DOHH2 (cell line): Measurements from ENCODE around the gene MT1M.

ENCODE experiments used
- H3F3A ChIP-seq: fragments of 200-600 bp; sonication (generic), shearing (Covaris generic); 2 replicates; pipeline ENCODE4 v1.6.0; 2016; ENCODE audit warnings: antibody characterized with exemption, mild to moderate bottlenecking; ENCODE audit not compliant: control insufficient read depth, insufficient read depth
- H3K27ac ChIP-seq: fragments of 200-600 bp; sonication (generic); 2 replicates; pipeline ENCODE4 v1.5.1; 2014; ENCODE audit warnings: low read depth, mild to moderate bottlenecking, low read length, moderate library complexity
- H3K27me3 ChIP-seq: fragments of 200-600 bp; sonication (generic); 2 replicates; pipeline ENCODE4 v1.6.1; 2014; ENCODE audit warnings: mild to moderate bottlenecking, low read length, mixed read lengths; ENCODE audit not compliant: control insufficient read depth
- H3K36me3 ChIP-seq: fragments of 200-600 bp; sonication (generic); 2 replicates; pipeline ENCODE4 v1.6.1; 2014; ENCODE audit warnings: mild to moderate bottlenecking, low read length, moderate library complexity, mixed read lengths; ENCODE audit not compliant: control insufficient read depth
- H3K4me1 ChIP-seq: fragments of 200-600 bp; sonication (generic); 2 replicates; pipeline ENCODE4 v1.6.1; 2014; ENCODE audit warnings: mild to moderate bottlenecking, low read length, mixed read lengths; ENCODE audit not compliant: control insufficient read depth
- H3K4me2 ChIP-seq: fragments of 200-600 bp; sonication (generic); 2 replicates; pipeline ENCODE4 v1.6.0; 2014; ENCODE audit warnings: mild to moderate bottlenecking, low read length, moderate library complexity
- H3K4me3 ChIP-seq: fragments of 200-600 bp; sonication (generic); 2 replicates; pipeline ENCODE4 v1.5.1; 2014; ENCODE audit warnings: mild to moderate bottlenecking, low read length, mixed read lengths
- H3K79me2 ChIP-seq: fragments of 200-600 bp; sonication (generic); 2 replicates; pipeline ENCODE4 v1.6.1; 2014; ENCODE audit warnings: mild to moderate bottlenecking, low read length, mixed read lengths; ENCODE audit not compliant: control insufficient read depth
- H3K9me2 ChIP-seq: fragments of 200-600 bp; sonication (generic); replicated peaks from 2 replicates; pipeline ENCODE4 v1.6.1; 2014; ENCODE audit warnings: mild to moderate bottlenecking, low read length, mixed read lengths; ENCODE audit not compliant: control insufficient read depth
- H3K9me3 ChIP-seq: fragments of 200-600 bp; sonication (generic); 2 replicates; pipeline ENCODE4 v1.6.1; 2014; ENCODE audit warnings: antibody characterized with exemption, low read length, mixed read lengths; ENCODE audit not compliant: control insufficient read depth, insufficient read depth
- H4K20me1 ChIP-seq: fragments of 200-600 bp; sonication (generic); 2 replicates; pipeline ENCODE4 v1.6.0; 2014; ENCODE audit warnings: low read depth, mild to moderate bottlenecking, antibody characterized with exemption, low read length, moderate library complexity; ENCODE audit not compliant: control insufficient read depth, insufficient read depth
- CTCF ChIP-seq: fragments of 200-600 bp; sonication (generic); IDR thresholded peaks from one replicate; pipeline ENCODE4 v1.5.1; 2014; ENCODE audit warnings: antibody characterized with exemption, mild to moderate bottlenecking, low read depth, low read length; ENCODE audit not compliant: poor library complexity, severe bottlenecking
- EZH2phosphoT487 ChIP-seq: fragments of 200-600 bp; sonication (generic); IDR thresholded peaks from 2 replicates; pipeline ENCODE4 v1.6.1; 2017; ENCODE audit warnings: borderline replicate concordance, mild to moderate bottlenecking, antibody characterized with exemption, low read length, moderate library complexity, mixed read lengths

MT1M gene

GRCh38 chr16:56607109-56607618 lies 25.3 kb upstream of the MT1M start:
- TF ChIP-seq CTCF (no peak), EZH2phosphoT487 (no peak)
- Histone ChIP-seq H3K4me1 (peaks cover 27% of the 10 kb centered on the region), H3K9me3 (no peaks in the 10 kb centered on the region), H3K4me3 (no peak overlapping the region), H3K4me2 (no peak overlapping the region), H3K27me3 (peaks cover 16% of the 10 kb centered on the region), H4K20me1 (no peaks in the 10 kb centered on the region), H3K9me2 (no peaks in the 10 kb centered on the region), H3K79me2 (no peaks in the 10 kb centered on the region), H3K36me3 (no peaks in the 10 kb centered on the region), H3F3A (no peaks in the 10 kb centered on the region), H3K27ac (no peak overlapping the region)

GRCh38 chr16:56607675-56608042 lies 24.8 kb upstream of the MT1M start:
- Histone ChIP-seq H3K27ac (no peak overlapping the region), H3K27me3 (peaks cover 16% of the 10 kb centered on the region), H3K36me3 (no peaks in the 10 kb centered on the region), H4K20me1 (no peaks in the 10 kb centered on the region), H3K4me2 (peak overlapping the region; percentile 83), H3K4me3 (no peak overlapping the region), H3K79me2 (no peaks in the 10 kb centered on the region), H3K9me3 (no peaks in the 10 kb centered on the region), H3K9me2 (no peaks in the 10 kb centered on the region), H3F3A (no peaks in the 10 kb centered on the region), H3K4me1 (peaks cover 27% of the 10 kb centered on the region)
- TF ChIP-seq EZH2phosphoT487 (no peak), CTCF (no peak)

- no peak for TF ChIP-seq EZH2phosphoT487
- no peak for TF ChIP-seq CTCF
- no peaks in the 10 kb centered on the region for H3K9me3 ChIP-seq
- H3K27ac ChIP-seq, result no peak within 1 kb of the TSS
- H3K36me3 ChIP-seq, result no peaks in the 10 kb centered on the region
- peaks cover 16% of the 10 kb centered on the region for H3K27me3 ChIP-seq
- H3K79me2 ChIP-seq, result no peaks in the 10 kb centered on the region
- H4K20me1 ChIP-seq, result no peaks in the 10 kb centered on the region
- peaks cover 27% of the 10 kb centered on the region for H3K4me1 ChIP-seq
- no peaks in the 10 kb centered on the region for H3K9me2 ChIP-seq
- H3K4me2 ChIP-seq, result peak within 1 kb of the TSS; percentile 83
- H3F3A ChIP-seq, result no peaks in the 10 kb centered on the region
- H3K4me3 ChIP-seq, result peak within 1 kb of the TSS; percentile 68
Measured at GRCh38 chr16:56608043-56608875, 24.2 kb upstream of the MT1M start, which contains the start of gene MT2A. TSS of gene MT2A (plus strand) at chr16:56608584. CDS start at chr16:56608656, 72 bp downstream.
